Left lung (tissue), 10 donors: ENCODE results near the gene DAAM2. TPM values are rescaled to one million over a fixed set of nuclear protein-coding genes. Genes with fewer than 3 reads are reported as not detected.

Experiments
- ATAC-seq: fragments of 200-7000 bp; cut with Tn5 transposase; one replicate; pipeline ENCODE4 v1.9.1; 2020; ENCODE audit warnings: moderate library complexity
- DNase-seq, 4 donors: peaks; one replicate each; pipeline ENCODE4 v3.0.0-alpha.2; 2013 to 2020
- H3K27ac ChIP-seq, 2 donors: fragments of 200-600 bp; sonication (generic) in 1 of 2; one replicate each; pipeline versions ENCODE4 v1.5.0 to v1.8.0; 2020 to 2021
- H3K27me3 ChIP-seq, 2 donors: fragments of 200-600 bp; sonication (generic) in 1 of 2; one replicate each; pipeline versions ENCODE4 v1.5.0 to v1.8.0; 2020 to 2021
- H3K36me3 ChIP-seq, 2 donors: fragments of 200-600 bp; sonication (generic) in 1 of 2; one replicate each; pipeline versions ENCODE4 v1.5.0 to v1.8.0; 2020 to 2021
- H3K4me1 ChIP-seq, 2 donors: fragments of 200-600 bp; one replicate each; pipeline ENCODE4 v1.8.0; 2021
- H3K4me3 ChIP-seq, 2 donors: fragments of 200-600 bp; sonication (generic) in 1 of 2; one replicate each; pipeline versions ENCODE4 v1.5.0 to v1.8.0; 2020 to 2021; ENCODE audit warnings: mild to moderate bottlenecking in 1 of 2
- H3K9me3 ChIP-seq, 2 donors: fragments of 200-600 bp; sonication (generic) in 1 of 2; one replicate each; pipeline versions ENCODE4 v1.5.0 to v1.8.0; 2020 to 2021
- CTCF ChIP-seq, 2 donors: fragments of 200-600 bp; sonication (generic) in 1 of 2; IDR thresholded peaks; one replicate each; pipeline versions ENCODE4 v1.5.0 to v1.8.0; 2021; ENCODE audit warnings: antibody characterized with exemption in 2 of 2
- intact Hi-C, 2 donors: fragments of 100-400 bp; cut with DNase I; formaldehyde crosslinking; loops; one replicate each; pipeline versions ENCODE4 v1.11.2 to v1.14.2; 2022
- polyA plus RNA-seq, 6 donors: library from polyadenylated mRNA; unstranded; fragments of 120-200 nt; gene quantifications; one replicate each; pipeline ENCODE4 v1.2.1, GENCODE V29; 2013; ENCODE audit not compliant: insufficient read length in 6 of 6
- total RNA-seq, 2 donors: library from RNA; stranded (reverse); fragmentation: NEBNext Ultra II Directional; extraction: Animal tissue kit (Norgen Biotek cat#: 25700); gene quantifications; one replicate each; pipeline ENCODE4 v1.2.1, GENCODE V29; 2021
- donor health status: DM: no; HTN: yes; CAD: no.
- donor health status: DM: no; HTN: no; CAD: no.

The DAAM2 gene
- total and polyA plus RNA-seq, 8 donors, result 28.8 to 67.6 (median 39.9) TPM

GRCh38 chr6:39891353-39891752 lies 99.2 kb downstream of the DAAM2 start:
- H3K27ac ChIP-seq, result no peak overlapping the region
- H3K9me3 ChIP-seq, result no peaks in the 10 kb centered on the region
- TF ChIP-seq CTCF (IDR thresholded peaks at IDR 0.05), result no peak
- DNase-seq (no peak), ATAC-seq (no peak)
- peaks cover 0 to 5% of the 10 kb centered on the region in 2 donors for H3K36me3 ChIP-seq
- peaks cover 7 to 12% of the 10 kb centered on the region in 2 donors for H3K4me1 ChIP-seq
- no peaks in the 10 kb centered on the region for H3K27me3 ChIP-seq
- intact Hi-C loops, result no loop called here
- H3K4me3 ChIP-seq, result no peak overlapping the region

- H3K27ac ChIP-seq, result no peak overlapping the region
- H3K4me1 ChIP-seq, result peaks cover 7 to 12% of the 10 kb centered on the region in 2 donors
- H3K36me3 ChIP-seq, result peaks cover 0 to 11% of the 10 kb centered on the region in 2 donors
- no peak for TF ChIP-seq CTCF (IDR thresholded peaks at IDR 0.05)
- DNase-seq (no peak), ATAC-seq (no peak)
- no peaks in the 10 kb centered on the region for H3K9me3 ChIP-seq
- no peaks in the 10 kb centered on the region for H3K27me3 ChIP-seq
- intact Hi-C loops, result no loop called here
- H3K4me3 ChIP-seq, result no peak overlapping the region
Observed at GRCh38 chr6:39891976-39892375, 99.8 kb downstream of the DAAM2 start.

GRCh38 chr6:39892490-39893129 lies 100.4 kb downstream of the DAAM2 start:
- intact Hi-C loops, result no loop called here
- no peak overlapping the region for H3K4me3 ChIP-seq
- peaks cover 0 to 15% of the 10 kb centered on the region in 2 donors for H3K36me3 ChIP-seq
- peaks cover 7 to 8% of the 10 kb centered on the region in 2 donors for H3K4me1 ChIP-seq
- TF ChIP-seq CTCF (IDR thresholded peaks at IDR 0.05), result peak; percentile 37 to 70
- H3K27me3 ChIP-seq, result no peaks in the 10 kb centered on the region
- no peak overlapping the region for H3K27ac ChIP-seq
- DNase-seq (peak; percentile 41 to 88 (median 62)), ATAC-seq (peak; percentile 93)
- no peaks in the 10 kb centered on the region for H3K9me3 ChIP-seq

- Histone ChIP-seq H3K4me3 (no peak overlapping the region), H3K36me3 (peaks cover 0 to 15% of the 10 kb centered on the region in 2 donors), H3K27ac (no peak overlapping the region), H3K9me3 (no peaks in the 10 kb centered on the region), H3K4me1 (peaks cover 2% of the 10 kb centered on the region in 2 donors), H3K27me3 (no peaks in the 10 kb centered on the region)
- DNase-seq (no peak), ATAC-seq (no peak)
- intact Hi-C loops, result no loop called here
- no peak for TF ChIP-seq CTCF (IDR thresholded peaks at IDR 0.05)
Observed at GRCh38 chr6:39893286-39893685, 101.1 kb downstream of the DAAM2 start.

- no peaks in the 10 kb centered on the region for H3K27me3 ChIP-seq
- no peak for TF ChIP-seq CTCF (IDR thresholded peaks at IDR 0.05)
- H3K9me3 ChIP-seq, result no peaks in the 10 kb centered on the region
- no peak for ATAC-seq
- peaks cover 0 to 40% of the 10 kb centered on the region in 2 donors for H3K36me3 ChIP-seq
- no peak for DNase-seq
- H3K4me3 ChIP-seq, result no peak overlapping the region
- H3K27ac ChIP-seq, result no peak overlapping the region
- intact Hi-C loops, result no loop called here
- no peaks in the 10 kb centered on the region for H3K4me1 ChIP-seq
Observed at GRCh38 chr6:39896701-39897100, 104.5 kb downstream of the DAAM2 start.
